ENCODE data around the gene BLTP3B. TPM values are rescaled to one million over a fixed set of nuclear protein-coding genes. Genes with fewer than 3 reads are reported as not detected.

The BLTP3B gene
- total and polyA plus RNA-seq, 2 experiments from 2014 or later = 14.1 to 21.9 TPM

- Histone ChIP-seq H3K36me3 (no peaks in the 10 kb centered on the region), H3K4me1 (ENCODE audit: low read depth) (no peaks in the 10 kb centered on the region), H3K27me3 (no peaks in the 10 kb centered on the region), H3K9me3 (ENCODE audit: low read depth) (no peaks in the 10 kb centered on the region), H3K4me3 (no peak overlapping the region), H3K27ac (no peak overlapping the region)
- no peak for DNase-seq (ENCODE audit: low read depth in 1 of 2, low spot score in 1 of 2)
- no peak for TF ChIP-seq CTCF (IDR thresholded peaks at IDR 0.05; ENCODE audit: low read depth, low read length)
Measured at GRCh38 chr12:100173111-100173510, 30.4 kb upstream of the BLTP3B start.

GRCh38 chr12:100171248-100171647, 28.6 kb upstream of the BLTP3B start:
- Histone ChIP-seq H3K27me3 (no peaks in the 10 kb centered on the region), H3K4me3 (no peak overlapping the region), H3K4me1 (ENCODE audit: low read depth) (no peaks in the 10 kb centered on the region), H3K36me3 (no peaks in the 10 kb centered on the region), H3K9me3 (ENCODE audit: low read depth) (no peaks in the 10 kb centered on the region), H3K27ac (no peak overlapping the region)
- DNase-seq (ENCODE audit: low read depth in 1 of 2, low spot score in 1 of 2) = peak in 1 of 2 donors; percentile 27
- TF ChIP-seq CTCF (IDR thresholded peaks at IDR 0.05; ENCODE audit: low read depth, low read length) = no peak

GRCh38 chr12:100170313-100170858, 27.7 kb upstream of the BLTP3B start:
- DNase-seq (ENCODE audit: low read depth in 1 of 2, low spot score in 1 of 2) = peak in 1 of 2 donors; percentile 25
- Histone ChIP-seq H3K36me3 (no peaks in the 10 kb centered on the region), H3K4me1 (ENCODE audit: low read depth) (no peaks in the 10 kb centered on the region), H3K27me3 (no peaks in the 10 kb centered on the region), H3K27ac (no peak overlapping the region), H3K9me3 (ENCODE audit: low read depth) (no peaks in the 10 kb centered on the region), H3K4me3 (no peak overlapping the region)
- TF ChIP-seq CTCF (IDR thresholded peaks at IDR 0.05; ENCODE audit: low read depth, low read length) = no peak

GRCh38 chr12:100169345-100169744, 26.7 kb upstream of the BLTP3B start:
- Histone ChIP-seq H3K27me3 (no peaks in the 10 kb centered on the region), H3K4me3 (no peak overlapping the region), H3K4me1 (ENCODE audit: low read depth) (peaks cover under 1% of the 10 kb centered on the region), H3K9me3 (ENCODE audit: low read depth) (no peaks in the 10 kb centered on the region), H3K27ac (no peak overlapping the region), H3K36me3 (no peaks in the 10 kb centered on the region)
- no peak for TF ChIP-seq CTCF (IDR thresholded peaks at IDR 0.05; ENCODE audit: low read depth, low read length)
- no peak for DNase-seq (ENCODE audit: low read depth in 1 of 2, low spot score in 1 of 2)

- TF ChIP-seq CTCF (IDR thresholded peaks at IDR 0.05; ENCODE audit: low read depth, low read length) = no peak
- no peaks in the 10 kb centered on the region for H3K9me3 ChIP-seq (ENCODE audit: low read depth)
- no peak for DNase-seq (ENCODE audit: low read depth in 1 of 2, low spot score in 1 of 2)
- no peaks in the 10 kb centered on the region for H3K27me3 ChIP-seq
- H3K36me3 ChIP-seq = no peaks in the 10 kb centered on the region
- H3K4me1 ChIP-seq (ENCODE audit: low read depth) = peaks cover 4% of the 10 kb centered on the region
- H3K27ac ChIP-seq = no peak overlapping the region
- no peak overlapping the region for H3K4me3 ChIP-seq
Measured at GRCh38 chr12:100168562-100168961, 25.9 kb upstream of the BLTP3B start.
